GM10266 (cell line): ENCODE results near the gene C1S.
"Not testable (repeated sequence)": the region's sequence is repeated elsewhere in the genome, so short reads cannot be mapped to it uniquely, and the experiment has no call there.

Experiments used
- DNase-seq: peaks from one replicate; pipeline ENCODE4 v3.0.0; 2012; ENCODE audit errors: extremely low spot score
- CTCF ChIP-seq: IDR thresholded peaks from 2 replicates; pipeline ENCODE4 v1.5.1; 2012; ENCODE audit warnings: mild to moderate bottlenecking, low read depth; ENCODE audit not compliant: control insufficient read depth, insufficient read depth; ENCODE audit errors: missing control alignments

C1S gene

GRCh38 chr12:7060353-7060954, at the start of gene C1S:
C1S (plus strand) TSS chr12:7060718; CDS start chr12:7061913, 1,195 bp downstream.
- TF ChIP-seq CTCF = no peak
- no peak for DNase-seq

- DNase-seq = not testable (repeated sequence)
These were observed 49.1 kb upstream of the C1S start for GRCh38 chr12:7011398-7011797.

- no peak for DNase-seq
- no peak for TF ChIP-seq CTCF
These were observed 48.4 kb upstream of the C1S start for GRCh38 chr12:7012024-7012607.

- DNase-seq = no peak
- no peak for TF ChIP-seq CTCF
These were observed 47.4 kb upstream of the C1S start for GRCh38 chr12:7013101-7013500.

GRCh38 chr12:7015555-7016370, 44.8 kb upstream of the C1S start:
- TF ChIP-seq CTCF = no peak
- no peak for DNase-seq

- TF ChIP-seq CTCF = no peak
- no peak for DNase-seq
These were observed 43.5 kb upstream of the C1S start for GRCh38 chr12:7016958-7017571.

- no peak for TF ChIP-seq CTCF
- DNase-seq = no peak
These were observed 42.6 kb upstream of the C1S start for GRCh38 chr12:7017870-7018349.
